ENCODE results near the gene ANAPC16.

DNA sequence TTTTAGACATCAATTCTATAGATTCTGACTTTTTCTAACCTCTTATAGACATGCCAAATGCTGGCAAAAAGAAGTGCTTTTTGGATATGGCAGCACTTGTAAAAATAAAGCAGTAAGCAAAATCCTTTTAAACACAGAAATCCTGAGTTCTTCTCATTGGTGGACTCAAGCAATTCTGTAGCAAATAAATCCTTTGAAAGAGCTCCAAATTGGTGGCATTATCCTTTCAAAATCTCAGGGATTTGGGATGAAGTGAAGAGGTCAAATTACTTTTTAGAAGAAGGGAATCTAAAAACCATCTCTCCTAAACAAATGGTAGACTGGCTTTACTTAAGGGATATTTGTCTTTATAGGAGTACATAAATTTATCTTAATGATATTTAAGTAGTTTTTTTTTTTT is 17.8 kb downstream of the ANAPC16 start:
- TF ChIP-seq, protein P1, sequence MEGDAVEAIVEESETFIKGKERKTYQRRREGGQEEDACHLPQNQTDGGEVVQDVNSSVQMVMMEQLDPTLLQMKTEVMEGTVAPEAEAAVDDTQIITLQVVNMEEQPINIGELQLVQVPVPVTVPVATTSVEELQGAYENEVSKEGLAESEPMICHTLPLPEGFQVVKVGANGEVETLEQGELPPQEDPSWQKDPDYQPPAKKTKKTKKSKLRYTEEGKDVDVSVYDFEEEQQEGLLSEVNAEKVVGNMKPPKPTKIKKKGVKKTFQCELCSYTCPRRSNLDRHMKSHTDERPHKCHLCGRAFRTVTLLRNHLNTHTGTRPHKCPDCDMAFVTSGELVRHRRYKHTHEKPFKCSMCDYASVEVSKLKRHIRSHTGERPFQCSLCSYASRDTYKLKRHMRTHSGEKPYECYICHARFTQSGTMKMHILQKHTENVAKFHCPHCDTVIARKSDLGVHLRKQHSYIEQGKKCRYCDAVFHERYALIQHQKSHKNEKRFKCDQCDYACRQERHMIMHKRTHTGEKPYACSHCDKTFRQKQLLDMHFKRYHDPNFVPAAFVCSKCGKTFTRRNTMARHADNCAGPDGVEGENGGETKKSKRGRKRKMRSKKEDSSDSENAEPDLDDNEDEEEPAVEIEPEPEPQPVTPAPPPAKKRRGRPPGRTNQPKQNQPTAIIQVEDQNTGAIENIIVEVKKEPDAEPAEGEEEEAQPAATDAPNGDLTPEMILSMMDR (conservative IDR thresholded peaks at IDR 0.05; ENCODE audit: low read depth in 2 of 2): no peak
- TF ChIP-seq POLR2AphosphoS5 (IDR thresholded peaks at IDR 0.05; ENCODE audit: low read depth) (no peak), JUNB (IDR thresholded peaks at IDR 0.05; ENCODE audit: unreplicated experiment) (no peak), EZH2phosphoT487 (IDR thresholded peaks at IDR 0.05; ENCODE audit: unreplicated experiment) (no peak), CREB1 (CRISPR knock-in tag; IDR thresholded peaks at IDR 0.05; ENCODE audit: low read depth) (no peak), NANOG (IDR thresholded peaks at IDR 0.05; ENCODE audit: borderline replicate concordance) (no peak), EZH2 (IDR thresholded peaks at IDR 0.05; ENCODE audit: low read depth, unreplicated experiment) (no peak)
- TF ChIP-seq, protein P2, sequence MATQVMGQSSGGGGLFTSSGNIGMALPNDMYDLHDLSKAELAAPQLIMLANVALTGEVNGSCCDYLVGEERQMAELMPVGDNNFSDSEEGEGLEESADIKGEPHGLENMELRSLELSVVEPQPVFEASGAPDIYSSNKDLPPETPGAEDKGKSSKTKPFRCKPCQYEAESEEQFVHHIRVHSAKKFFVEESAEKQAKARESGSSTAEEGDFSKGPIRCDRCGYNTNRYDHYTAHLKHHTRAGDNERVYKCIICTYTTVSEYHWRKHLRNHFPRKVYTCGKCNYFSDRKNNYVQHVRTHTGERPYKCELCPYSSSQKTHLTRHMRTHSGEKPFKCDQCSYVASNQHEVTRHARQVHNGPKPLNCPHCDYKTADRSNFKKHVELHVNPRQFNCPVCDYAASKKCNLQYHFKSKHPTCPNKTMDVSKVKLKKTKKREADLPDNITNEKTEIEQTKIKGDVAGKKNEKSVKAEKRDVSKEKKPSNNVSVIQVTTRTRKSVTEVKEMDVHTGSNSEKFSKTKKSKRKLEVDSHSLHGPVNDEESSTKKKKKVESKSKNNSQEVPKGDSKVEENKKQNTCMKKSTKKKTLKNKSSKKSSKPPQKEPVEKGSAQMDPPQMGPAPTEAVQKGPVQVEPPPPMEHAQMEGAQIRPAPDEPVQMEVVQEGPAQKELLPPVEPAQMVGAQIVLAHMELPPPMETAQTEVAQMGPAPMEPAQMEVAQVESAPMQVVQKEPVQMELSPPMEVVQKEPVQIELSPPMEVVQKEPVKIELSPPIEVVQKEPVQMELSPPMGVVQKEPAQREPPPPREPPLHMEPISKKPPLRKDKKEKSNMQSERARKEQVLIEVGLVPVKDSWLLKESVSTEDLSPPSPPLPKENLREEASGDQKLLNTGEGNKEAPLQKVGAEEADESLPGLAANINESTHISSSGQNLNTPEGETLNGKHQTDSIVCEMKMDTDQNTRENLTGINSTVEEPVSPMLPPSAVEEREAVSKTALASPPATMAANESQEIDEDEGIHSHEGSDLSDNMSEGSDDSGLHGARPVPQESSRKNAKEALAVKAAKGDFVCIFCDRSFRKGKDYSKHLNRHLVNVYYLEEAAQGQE (IDR thresholded peaks at IDR 0.05; ENCODE audit: unreplicated experiment): no peak
- TF ChIP-seq, protein P3, sequence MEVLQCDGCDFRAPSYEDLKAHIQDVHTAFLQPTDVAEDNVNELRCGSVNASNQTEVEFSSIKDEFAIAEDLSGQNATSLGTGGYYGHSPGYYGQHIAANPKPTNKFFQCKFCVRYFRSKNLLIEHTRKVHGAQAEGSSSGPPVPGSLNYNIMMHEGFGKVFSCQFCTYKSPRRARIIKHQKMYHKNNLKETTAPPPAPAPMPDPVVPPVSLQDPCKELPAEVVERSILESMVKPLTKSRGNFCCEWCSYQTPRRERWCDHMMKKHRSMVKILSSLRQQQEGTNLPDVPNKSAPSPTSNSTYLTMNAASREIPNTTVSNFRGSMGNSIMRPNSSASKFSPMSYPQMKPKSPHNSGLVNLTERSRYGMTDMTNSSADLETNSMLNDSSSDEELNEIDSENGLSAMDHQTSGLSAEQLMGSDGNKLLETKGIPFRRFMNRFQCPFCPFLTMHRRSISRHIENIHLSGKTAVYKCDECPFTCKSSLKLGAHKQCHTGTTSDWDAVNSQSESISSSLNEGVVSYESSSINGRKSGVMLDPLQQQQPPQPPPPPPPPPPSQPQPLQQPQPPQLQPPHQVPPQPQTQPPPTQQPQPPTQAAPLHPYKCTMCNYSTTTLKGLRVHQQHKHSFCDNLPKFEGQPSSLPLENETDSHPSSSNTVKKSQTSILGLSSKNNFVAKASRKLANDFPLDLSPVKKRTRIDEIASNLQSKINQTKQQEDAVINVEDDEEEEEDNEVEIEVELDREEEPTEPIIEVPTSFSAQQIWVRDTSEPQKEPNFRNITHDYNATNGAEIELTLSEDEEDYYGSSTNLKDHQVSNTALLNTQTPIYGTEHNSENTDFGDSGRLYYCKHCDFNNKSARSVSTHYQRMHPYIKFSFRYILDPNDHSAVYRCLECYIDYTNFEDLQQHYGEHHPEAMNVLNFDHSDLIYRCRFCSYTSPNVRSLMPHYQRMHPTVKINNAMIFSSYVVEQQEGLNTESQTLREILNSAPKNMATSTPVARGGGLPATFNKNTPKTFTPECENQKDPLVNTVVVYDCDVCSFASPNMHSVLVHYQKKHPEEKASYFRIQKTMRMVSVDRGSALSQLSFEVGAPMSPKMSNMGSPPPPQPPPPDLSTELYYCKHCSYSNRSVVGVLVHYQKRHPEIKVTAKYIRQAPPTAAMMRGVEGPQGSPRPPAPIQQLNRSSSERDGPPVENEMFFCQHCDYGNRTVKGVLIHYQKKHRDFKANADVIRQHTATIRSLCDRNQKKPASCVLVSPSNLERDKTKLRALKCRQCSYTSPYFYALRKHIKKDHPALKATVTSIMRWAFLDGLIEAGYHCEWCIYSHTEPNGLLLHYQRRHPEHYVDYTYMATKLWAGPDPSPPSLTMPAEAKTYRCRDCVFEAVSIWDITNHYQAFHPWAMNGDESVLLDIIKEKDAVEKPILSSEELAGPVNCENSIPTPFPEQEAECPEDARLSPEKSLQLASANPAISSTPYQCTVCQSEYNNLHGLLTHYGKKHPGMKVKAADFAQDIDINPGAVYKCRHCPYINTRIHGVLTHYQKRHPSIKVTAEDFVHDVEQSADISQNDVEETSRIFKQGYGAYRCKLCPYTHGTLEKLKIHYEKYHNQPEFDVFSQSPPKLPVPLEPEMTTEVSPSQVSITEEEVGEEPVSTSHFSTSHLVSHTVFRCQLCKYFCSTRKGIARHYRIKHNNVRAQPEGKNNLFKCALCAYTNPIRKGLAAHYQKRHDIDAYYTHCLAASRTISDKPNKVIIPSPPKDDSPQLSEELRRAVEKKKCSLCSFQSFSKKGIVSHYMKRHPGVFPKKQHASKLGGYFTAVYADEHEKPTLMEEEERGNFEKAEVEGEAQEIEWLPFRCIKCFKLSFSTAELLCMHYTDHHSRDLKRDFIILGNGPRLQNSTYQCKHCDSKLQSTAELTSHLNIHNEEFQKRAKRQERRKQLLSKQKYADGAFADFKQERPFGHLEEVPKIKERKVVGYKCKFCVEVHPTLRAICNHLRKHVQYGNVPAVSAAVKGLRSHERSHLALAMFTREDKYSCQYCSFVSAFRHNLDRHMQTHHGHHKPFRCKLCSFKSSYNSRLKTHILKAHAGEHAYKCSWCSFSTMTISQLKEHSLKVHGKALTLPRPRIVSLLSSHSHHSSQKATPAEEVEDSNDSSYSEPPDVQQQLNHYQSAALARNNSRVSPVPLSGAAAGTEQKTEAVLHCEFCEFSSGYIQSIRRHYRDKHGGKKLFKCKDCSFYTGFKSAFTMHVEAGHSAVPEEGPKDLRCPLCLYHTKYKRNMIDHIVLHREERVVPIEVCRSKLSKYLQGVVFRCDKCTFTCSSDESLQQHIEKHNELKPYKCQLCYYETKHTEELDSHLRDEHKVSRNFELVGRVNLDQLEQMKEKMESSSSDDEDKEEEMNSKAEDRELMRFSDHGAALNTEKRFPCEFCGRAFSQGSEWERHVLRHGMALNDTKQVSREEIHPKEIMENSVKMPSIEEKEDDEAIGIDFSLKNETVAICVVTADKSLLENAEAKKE (CRISPR knock-in tag; IDR thresholded peaks at IDR 0.05): no peak

Data from GM23338 (cell line).